HG03139 (cell line): Measurements from ENCODE around the gene CYP2E1.
A peak's percentile ranks its signal among the peaks of the same experiment; 100 is the strongest.
"Not testable (repeated sequence)": the region's sequence is repeated elsewhere in the genome, so short reads cannot be mapped to it uniquely, and the experiment has no call there.

Source experiments
- ATAC-seq: cut with Tn5 transposase; IDR thresholded peaks from one replicate; pipeline ENCODE4 v1.9.1; 2021; ENCODE audit not compliant: unreplicated experiment

The CYP2E1 gene

DNA sequence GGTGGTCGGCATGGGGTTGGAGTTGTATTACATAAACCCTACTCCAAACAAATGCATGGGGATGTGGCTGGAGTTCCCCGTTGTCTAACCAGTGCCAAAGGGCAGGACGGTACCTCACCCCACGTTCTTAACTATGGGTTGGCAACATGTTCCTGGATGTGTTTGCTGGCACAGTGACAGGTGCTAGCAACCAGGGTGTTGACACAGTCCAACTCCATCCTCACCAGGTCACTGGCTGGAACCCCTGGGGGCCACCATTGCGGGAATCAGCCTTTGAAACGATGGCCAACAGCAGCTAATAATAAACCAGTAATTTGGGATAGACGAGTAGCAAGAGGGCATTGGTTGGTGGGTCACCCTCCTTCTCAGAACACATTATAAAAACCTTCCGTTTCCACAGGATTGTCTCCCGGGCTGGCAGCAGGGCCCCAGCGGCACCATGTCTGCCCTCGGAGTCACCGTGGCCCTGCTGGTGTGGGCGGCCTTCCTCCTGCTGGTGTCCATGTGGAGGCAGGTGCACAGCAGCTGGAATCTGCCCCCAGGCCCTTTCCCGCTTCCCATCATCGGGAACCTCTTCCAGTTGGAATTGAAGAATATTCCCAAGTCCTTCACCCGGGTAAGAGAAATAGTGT lies at the start of gene CYP2E1:
TSS of gene CYP2E1 (plus strand) at position 407 of the 632 bp plus-strand sequence. CDS start at position 440, 33 bp downstream.
- no peak for ATAC-seq

DNA sequence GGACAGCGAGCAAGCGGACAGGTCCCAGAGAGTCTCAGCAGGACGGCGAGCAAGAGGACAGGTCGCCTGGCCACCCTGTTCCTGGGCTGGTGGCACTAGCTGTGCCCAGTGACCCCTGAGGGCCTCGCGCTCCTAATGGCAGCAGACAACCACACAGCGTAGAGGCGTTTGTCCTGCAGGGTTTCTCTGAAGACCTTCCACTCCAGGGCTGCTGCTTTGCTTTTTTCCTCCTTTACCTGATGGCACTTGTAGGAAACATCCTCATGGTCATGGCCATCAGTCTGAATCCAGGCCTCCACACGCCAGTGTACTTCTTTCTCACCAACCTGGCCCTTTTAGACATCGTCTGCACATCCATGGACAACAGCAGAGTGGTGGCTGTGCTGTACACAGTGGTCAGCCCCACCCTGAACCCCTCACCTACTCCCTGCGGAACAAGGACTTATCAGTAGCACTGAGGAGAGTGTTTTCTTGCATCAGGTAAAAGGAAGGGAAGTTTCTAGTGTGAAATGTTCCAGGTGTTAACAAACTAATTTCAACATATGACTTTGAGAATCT lies 46.0 kb upstream of the CYP2E1 start:
- no peak for ATAC-seq

DNA sequence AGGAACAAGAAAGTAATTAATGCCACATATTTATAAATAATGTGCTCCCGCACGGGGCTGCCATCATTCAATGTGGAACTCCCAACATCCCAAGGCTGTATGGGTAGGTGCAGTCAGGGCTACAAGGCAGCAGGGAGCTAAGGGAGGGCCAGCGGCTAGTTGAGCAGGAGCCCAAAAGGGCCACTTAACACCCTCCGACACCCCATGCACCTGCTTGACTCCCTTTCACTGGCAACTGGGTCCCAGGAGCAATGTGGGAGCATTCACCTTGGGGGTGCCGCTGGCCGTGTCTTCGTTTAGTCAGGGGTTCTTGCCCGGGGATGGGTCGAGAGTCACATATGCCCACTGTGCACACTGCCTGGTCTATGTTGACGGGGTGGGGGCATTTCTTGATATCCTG lies 45.5 kb upstream of the CYP2E1 start:
- no peak for ATAC-seq

DNA sequence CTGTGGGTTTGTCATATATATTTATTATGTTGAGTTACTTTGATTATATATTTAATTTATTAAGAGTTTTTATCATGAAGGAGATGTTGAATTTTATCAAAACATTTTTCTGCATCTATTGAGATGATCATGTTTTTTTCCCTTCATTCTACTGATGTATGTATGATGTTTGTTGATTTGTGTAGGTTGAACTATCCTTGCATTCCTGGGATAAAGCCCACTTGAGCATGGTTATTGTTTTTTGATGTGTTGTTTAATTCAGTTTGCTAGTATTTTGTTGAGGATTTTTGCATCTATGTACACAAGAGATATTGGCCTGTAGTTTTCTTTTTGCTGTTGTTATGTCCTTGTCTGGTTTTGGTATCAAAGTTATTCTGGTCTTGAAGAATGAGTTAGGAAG lies 42.3 kb upstream of the CYP2E1 start:
- no peak for ATAC-seq

DNA sequence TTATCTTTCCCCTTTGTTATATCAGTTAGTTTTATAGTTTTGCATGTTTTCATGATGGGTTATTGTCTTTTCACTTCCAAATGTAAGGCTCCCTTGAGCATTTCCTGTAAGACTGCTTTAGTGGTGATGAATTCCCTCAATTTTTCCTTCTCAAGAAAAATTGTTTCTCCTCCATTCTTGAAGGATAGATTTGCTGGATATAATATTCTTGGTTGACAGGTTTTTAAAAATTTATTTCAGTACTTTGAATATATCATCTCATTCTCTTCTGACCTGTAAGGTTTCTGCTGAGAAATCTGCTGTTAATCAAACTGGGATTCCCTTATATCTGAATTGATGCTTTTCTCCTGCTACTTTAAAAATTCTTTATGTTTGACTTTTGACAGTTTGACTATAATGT lies 40.1 kb upstream of the CYP2E1 start:
- no peak for ATAC-seq

DNA sequence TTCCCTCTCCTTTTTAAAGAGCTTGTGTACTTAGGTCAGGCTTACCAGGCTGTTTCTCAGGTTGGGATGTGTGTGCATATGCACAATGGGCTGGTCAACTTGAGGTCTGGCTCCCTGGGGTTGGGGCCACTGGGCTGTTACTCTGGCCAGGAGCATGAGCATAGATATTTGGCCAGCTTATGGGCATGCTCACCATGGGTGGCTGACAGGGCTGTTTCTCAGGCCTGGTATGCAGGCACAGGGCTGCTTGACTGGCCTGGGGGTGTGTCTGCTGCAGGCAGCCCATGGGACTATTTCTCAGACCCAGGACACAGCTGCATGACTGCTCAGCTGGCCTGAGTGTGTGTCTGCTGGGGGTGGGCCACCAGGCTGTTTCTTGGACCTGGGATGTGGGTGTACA lies 38.8 kb upstream of the CYP2E1 start:
- ATAC-seq = no peak

DNA sequence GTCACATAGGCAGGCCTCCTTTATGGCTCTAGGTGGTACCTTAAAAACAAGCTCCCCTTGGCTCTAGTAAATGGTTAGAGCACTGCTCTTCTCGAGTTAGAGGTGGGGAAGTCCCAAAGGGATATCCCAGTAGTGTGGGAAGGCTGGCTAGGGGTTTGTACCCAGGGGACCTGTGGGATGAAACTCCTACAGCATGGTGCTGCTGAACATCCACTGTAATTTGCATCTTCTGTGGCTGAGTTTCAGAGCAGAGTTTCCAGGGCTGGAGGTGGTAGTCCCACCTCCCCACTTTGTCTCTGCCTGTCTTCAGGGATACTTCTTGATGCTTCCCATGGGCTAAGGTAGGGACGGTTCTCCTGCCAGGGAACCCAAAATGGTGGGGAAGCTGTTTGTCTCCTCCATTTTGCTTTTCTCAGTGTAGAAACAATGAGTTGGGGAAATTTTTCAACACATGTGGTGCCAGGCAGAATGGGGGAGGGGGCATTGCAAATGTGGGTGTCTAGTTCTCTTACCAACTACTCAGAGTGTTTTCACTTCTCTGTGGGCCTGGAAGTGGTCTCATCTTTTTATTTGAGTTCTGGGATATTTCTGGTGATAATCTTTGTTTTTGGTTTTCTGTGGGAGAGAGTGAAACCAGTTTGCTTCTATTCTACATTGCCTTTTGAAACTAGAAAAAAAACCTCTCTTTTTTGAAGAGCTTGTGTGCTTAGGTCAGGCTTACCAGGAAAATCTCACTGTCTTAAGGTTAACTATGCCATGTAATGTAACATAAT lies 37.2 kb upstream of the CYP2E1 start:
- no peak for ATAC-seq

DNA sequence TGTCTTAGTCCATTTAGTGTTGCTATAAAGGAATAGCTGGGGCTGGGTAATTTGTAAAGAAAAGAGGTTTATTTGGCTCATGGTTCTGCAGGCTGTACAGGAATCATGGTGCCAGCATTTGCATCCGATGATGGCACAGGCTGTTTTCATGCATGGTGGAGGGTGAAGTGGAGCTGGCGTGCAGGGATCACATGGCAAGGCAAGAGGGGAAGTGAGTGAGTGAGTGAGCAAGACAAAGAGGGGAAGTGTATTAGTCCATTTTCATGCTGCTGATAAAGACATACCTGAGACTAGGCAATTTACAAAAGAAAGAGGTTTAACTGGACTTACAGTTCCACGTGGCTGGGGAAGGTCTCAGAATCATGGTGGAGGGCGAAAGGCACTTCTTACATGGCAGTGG lies 33.6 kb upstream of the CYP2E1 start:
- ATAC-seq = not testable (repeated sequence)

DNA sequence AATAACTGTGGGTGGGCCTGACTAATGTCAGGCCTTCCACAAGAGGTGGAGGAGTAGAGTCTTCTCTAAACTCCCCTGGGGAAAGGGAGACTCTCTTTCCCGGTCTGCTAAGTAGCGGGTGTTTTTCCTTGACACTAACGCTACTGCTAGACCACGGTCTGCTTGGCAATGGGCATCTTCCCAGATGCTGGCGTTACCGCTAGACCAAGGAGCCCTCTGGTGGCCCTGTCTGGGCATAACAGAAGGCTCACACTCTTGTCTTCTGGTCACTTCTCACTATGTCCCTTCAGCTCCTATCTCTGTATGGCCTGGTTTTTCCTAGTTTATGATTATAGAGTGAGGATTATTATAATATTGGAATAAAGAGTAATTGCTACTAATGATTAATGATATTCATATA lies 29.8 kb upstream of the CYP2E1 start:
- not testable (repeated sequence) for ATAC-seq

DNA sequence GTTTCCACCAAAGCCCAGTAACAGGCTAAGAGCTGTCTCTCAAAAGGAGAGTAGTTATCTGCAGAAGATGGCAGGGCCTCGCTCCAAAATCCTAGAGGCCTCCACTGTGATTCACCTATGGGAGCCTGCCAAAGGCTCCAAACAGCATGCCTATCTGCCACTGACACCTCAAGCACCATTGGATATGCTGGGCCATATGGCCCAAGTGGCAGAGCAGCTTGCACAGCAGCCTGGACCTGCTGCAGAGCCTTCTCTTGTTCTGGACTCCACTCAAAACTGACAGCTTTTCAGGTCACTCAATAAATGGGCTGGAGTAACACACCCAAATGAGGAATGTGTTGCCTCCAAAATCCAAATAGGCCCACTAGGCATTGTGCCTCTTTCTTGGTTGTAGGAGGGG lies 28.0 kb upstream of the CYP2E1 start:
- not testable (repeated sequence) for ATAC-seq

DNA sequence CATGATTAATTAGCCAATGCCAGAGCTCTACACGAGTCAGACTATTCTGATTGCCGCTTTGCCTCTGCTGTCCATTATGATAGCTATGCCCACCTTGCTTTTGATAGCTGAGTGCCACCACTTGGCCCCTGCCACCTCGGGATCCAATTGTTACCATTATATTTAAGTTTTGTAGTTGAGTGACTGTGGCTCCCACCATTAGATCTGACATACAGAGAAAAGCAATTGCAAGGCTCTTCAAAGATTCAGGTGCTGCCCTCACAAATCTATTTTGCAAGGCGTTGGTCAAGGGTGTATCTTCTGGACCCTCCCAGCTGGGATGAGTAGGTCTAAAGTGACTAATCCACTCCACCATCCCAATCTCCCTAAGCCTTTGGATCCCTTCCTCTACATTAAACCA lies 26.3 kb upstream of the CYP2E1 start:
- not testable (repeated sequence) for ATAC-seq

DNA sequence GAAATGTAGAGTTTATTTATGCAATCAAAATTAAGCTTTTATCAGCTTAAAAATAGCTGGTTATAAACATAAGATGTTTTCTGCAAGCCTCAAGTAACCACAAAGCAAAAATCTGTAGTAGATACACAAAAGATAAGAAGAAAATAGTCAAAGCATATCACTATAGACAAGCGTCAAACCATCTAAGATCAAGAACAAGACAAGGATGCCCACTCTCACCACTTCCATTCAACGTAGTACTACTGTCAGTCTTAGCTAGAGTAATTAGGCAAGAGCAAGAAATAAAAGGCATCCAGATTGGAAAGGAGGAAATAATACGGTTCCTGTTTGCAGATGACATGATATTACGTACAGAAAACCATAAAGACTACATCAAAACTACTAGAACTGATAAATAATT lies 17.5 kb upstream of the CYP2E1 start:
- ATAC-seq = no peak

DNA sequence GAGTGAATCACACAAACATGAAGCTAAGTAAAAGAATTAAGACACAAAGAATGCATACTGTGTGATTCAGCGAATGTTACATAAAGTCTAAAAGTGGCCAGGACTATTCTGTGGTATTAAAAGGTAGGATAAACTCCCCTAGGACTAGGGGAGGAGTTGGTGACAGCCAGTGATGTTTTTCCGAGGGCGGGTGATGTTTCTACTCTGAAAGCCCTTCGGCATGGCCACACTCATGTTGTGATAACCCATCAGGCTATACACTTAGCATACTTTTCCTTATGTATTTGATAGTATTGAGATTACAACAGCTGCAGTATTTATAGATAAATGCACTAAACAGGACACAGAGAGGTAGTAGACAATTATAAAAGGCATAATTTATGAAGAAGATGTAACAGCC lies 15.8 kb upstream of the CYP2E1 start:
- no peak for ATAC-seq

DNA sequence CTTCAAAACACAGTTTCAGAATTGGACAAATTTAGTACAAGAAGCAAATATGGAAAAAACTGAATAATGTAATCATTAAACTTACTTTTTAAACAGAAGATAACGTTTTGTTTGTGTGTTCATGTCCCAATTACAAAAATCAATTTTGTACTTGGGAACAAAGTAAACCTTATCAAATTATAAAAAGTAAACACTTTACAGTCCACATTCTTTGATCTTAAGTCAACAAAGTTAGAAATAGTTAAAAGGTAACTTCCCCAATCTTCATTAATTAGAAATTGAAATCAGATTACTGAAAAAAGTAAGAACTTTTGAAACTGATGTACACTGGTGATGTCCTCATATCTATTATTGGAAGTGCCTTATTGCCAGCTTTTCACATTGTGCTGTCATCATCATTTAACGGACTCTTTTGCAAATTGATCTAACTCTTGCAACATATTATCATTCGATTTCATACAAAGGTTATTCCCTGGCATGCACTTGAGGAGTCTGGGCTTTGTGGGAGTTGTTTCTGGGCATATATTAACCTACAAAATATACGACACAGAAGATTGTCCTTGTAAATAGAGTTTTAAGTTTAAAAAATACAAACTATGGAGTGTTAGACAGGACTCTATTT lies 15.1 kb upstream of the CYP2E1 start:
- ATAC-seq = no peak

DNA sequence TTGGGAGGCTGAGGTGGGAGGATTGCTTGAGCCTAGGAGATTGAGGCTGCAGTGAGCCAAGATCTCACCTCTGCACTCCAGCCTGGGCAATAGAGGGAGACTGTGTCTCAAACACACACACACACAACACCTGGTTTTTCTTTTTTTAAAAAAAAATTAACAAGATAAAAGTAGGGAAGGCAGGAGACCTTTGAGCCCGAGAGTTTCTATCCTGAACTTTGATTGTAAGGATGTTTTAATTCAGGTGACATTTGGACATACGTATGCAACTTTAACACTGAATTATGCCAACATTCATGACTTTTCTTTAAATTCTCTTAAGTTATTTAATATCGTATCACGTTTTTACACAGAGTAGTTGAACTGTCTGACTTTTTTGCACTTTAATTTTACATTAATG lies 11.7 kb upstream of the CYP2E1 start:
- ATAC-seq = no peak

DNA sequence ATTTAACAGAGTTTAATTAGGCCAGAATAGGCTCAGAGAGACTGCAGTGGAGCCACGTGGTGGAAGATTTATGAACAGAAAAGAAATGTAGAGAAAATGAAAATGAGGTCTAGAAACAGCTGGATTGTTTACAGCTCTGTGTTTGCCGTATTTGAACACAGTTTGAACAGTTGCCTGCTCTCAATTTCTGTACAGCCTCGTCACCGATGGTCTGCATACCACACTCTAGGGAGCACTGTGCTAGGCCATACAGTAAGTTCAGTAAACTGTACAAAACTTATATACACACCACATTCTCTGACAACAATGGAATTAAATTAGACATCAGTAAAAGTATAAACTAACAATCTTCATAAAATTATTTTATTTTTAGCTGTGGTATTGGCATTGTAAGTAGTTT lies 11.1 kb upstream of the CYP2E1 start:
- ATAC-seq = no peak

DNA sequence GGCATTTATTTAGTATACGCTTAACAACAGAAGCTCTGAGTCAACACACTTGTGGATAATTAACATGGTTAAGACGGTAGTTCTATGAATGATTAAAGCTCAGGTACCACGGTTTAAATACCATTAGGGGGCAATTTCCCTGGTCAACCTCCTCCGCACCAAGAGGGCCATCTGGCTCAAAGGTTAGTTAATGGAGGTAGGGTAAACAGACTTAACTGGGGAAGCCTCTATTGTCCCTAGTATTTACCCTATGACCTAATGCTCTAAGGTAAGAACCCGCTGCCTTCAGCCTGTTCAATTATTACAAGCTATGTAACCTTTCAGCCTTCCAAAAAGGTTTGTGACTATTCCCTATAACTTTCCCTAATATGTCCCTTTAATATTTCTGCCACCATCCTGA lies 8.6 kb upstream of the CYP2E1 start:
- not testable (repeated sequence) for ATAC-seq

DNA sequence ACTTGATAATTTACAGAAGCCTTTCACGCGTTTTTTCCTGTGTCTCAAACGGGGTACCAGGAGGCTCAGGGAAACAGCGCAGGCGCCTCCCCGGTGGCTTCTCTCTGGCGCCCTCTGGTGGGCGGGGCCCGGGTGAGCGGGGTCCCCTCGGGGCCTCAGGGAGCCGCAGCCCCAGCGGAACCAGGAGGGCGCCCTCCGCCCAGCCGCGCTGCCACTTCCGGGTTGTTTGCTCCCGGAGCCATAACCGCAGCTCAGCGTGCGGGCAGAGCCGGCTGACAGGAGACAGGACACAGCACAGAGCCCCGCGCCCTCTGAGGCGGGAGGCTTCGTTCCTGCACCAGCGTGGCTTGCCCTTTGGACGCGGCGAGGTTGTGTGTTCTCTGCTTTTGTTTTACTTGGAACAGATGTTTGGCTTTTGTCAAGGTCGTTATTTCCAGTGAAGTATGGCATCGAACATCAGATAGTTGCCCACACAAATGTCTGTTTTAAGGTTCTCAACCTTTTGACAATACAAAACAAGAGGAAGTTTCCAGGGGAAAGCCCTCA lies 6.9 kb upstream of the CYP2E1 start:
- ATAC-seq = peak; percentile 96

DNA sequence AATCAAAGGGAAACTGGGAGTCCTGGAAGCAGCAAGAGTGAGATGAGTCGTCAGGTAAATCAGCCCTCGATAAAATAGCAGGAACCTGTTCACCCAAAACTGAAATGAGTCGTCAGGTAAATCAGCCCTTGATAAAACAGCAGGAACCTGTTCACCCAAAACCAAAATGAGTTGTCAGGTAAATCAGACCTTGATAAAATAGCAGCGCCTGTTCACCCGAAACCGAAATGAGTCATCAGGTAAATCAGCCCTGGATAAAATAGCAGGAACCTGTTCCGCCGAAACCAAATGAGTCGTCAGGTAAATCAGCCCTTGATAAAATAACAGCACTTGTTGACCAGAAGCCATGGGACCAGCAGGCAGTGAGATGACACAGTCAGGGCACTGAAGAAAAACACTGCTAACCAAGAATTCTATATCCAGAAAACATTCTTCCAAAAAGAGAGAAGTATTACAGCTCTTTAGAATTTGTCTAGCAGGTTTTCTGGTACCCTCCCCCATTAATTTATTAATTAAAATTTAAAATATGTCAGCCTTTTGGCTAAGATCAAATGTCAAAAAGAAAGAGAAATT lies 3.4 kb upstream of the CYP2E1 start:
- ATAC-seq = no peak

DNA sequence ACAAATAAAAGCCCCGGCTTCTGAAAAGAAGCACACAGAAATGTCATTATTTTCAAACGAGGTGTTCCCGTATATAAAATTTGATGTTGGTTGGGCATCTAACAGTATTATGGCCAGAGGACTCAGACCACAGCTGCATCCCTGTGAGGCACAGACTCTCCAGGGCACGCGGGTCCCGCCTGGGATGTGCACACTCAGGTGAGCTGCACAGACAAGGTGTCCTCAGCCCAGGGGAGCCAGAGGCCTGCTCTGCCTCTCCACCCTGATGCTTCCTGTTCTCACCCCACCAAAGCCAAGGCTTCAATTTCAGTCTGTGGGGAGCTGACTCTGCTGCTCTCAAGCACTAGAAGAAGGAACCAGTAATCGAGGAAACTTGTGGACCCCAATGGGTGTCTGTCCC lies 1.7 kb upstream of the CYP2E1 start:
- ATAC-seq = no peak

DNA sequence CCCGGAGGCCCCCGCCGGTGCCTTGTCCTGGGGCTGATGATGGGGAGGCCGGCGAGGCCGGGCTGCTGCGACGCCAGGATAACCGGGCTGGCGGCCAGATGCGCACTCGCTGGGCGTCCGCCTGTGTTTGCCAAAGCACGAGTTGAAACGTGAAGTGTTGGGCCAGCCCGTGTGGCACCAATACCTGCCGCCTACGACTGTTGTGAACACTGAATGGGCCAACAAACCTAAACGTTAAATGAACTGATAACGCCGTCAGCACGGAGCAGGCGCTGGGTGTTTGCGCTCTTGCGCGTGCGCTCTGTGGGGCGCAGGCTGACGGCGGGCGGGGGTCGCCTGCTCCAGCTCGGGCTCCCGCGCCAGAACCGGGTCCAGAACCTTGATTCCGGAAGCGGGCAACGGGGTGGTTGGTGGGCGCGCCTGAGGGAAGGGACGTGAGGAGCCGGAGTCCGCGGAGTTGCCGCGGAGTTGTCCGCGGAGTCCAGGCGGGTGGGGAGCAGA lies 658 bp downstream of the CYP2E1 start:
- no peak for ATAC-seq
